Muscle of leg (tissue), 11 donors: ENCODE data around the gene SPAG4. TPM values are rescaled to one million over a fixed set of nuclear protein-coding genes. Genes with fewer than 3 reads are reported as not detected.

ENCODE experiments used
- DNase-seq: peaks from one replicate; pipeline ENCODE4 v3.0.0; 2013
- H3K27ac ChIP-seq: one replicate; pipeline ENCODE4 v1.5.1; 2013; ENCODE audit warnings: mild to moderate bottlenecking, low read length, control low read depth
- H3K27me3 ChIP-seq: one replicate; pipeline ENCODE4 v1.6.1; 2013; ENCODE audit warnings: low read length; ENCODE audit not compliant: control insufficient read depth, insufficient read depth
- H3K36me3 ChIP-seq: one replicate; pipeline ENCODE4 v1.6.1; 2013; ENCODE audit warnings: low read length; ENCODE audit not compliant: control insufficient read depth, insufficient read depth
- H3K4me1 ChIP-seq: one replicate; pipeline ENCODE4 v1.6.1; 2013; ENCODE audit warnings: low read length; ENCODE audit not compliant: control insufficient read depth, insufficient read depth
- H3K4me3 ChIP-seq: one replicate; pipeline ENCODE4 v1.5.1; 2013; ENCODE audit warnings: low read length, control low read depth
- H3K9me3 ChIP-seq: replicated peaks from 2 replicates; pipeline ENCODE4 v1.6.1; 2013; ENCODE audit warnings: low read depth, low read length; ENCODE audit not compliant: control insufficient read depth
- WGBS: methylation state at CpG from one replicate; pipeline ENCODE4 v1.1.5; 2013; ENCODE audit warnings: missing lambda C conversion rate; ENCODE audit not compliant: insufficient coverage; 5-methylcytosine and 5-hydroxymethylcytosine counted together
- polyA plus RNA-seq, 8 donors: library from polyadenylated mRNA; unstranded; fragments of 120-200 nt; gene quantifications; one replicate each; pipeline versions ENCODE4 v1.2.1 to v1.2.3, GENCODE V29; 2013; ENCODE audit warnings: inconsistent platforms in 1 of 8, low replicate concordance in 1 of 8; ENCODE audit not compliant: insufficient read length in 8 of 8, insufficient read depth in 1 of 8
- total RNA-seq: library from RNA; stranded (reverse); fragments of 120-200 nt; gene quantifications from one replicate; pipeline ENCODE4 v1.2.4, GENCODE V29; 2013

SPAG4 gene
- total and polyA plus RNA-seq, 9 donors: 1.2 to 4.1 (median 2.9) TPM

GRCh38 chr20:35621560-35621946, 5.9 kb downstream of the SPAG4 start:
- DNase-seq: no peak
- no peak overlapping the region for H3K27ac ChIP-seq
- H3K27me3 ChIP-seq: peaks cover 33% of the 10 kb centered on the region
- peaks cover 23% of the 10 kb centered on the region for H3K36me3 ChIP-seq
- H3K9me3 ChIP-seq: no peaks in the 10 kb centered on the region
- no peak overlapping the region for H3K4me3 ChIP-seq
- peaks cover 29% of the 10 kb centered on the region for H3K4me1 ChIP-seq
- no CpG with 5 or more reads among the region's 2 CpGs for WGBS

- H3K27ac ChIP-seq: no peak overlapping the region
- no peak overlapping the region for H3K4me3 ChIP-seq
- peaks cover 54% of the 10 kb centered on the region for H3K36me3 ChIP-seq
- H3K4me1 ChIP-seq: no peaks in the 10 kb centered on the region
- WGBS: no CpG with 5 or more reads among the region's 6 CpGs
- H3K27me3 ChIP-seq: no peaks in the 10 kb centered on the region
- DNase-seq: no peak
- H3K9me3 ChIP-seq: no peaks in the 10 kb centered on the region
These were observed 10.2 kb downstream of the SPAG4 start for GRCh38 chr20:35625584-35626385.

GRCh38 chr20:35626386-35627001, 10.9 kb downstream of the SPAG4 start:
- no peaks in the 10 kb centered on the region for H3K9me3 ChIP-seq
- peaks cover 55% of the 10 kb centered on the region for H3K36me3 ChIP-seq
- no peak overlapping the region for H3K27ac ChIP-seq
- H3K27me3 ChIP-seq: no peaks in the 10 kb centered on the region
- no peak overlapping the region for H3K4me3 ChIP-seq
- whole genome bisulfite sequencing: 91% methylated on average over 10 of the region's 13 CpGs
- H3K4me1 ChIP-seq: no peaks in the 10 kb centered on the region
- DNase-seq: no peak

- Histone ChIP-seq H3K4me3 (no peak overlapping the region), H3K27ac (no peak overlapping the region), H3K36me3 (peaks cover 60% of the 10 kb centered on the region), H3K4me1 (no peaks in the 10 kb centered on the region), H3K27me3 (no peaks in the 10 kb centered on the region), H3K9me3 (no peaks in the 10 kb centered on the region)
- 100% methylated on average over 1 of the region's 8 CpGs for WGBS
- no peak for DNase-seq
These were observed 11.5 kb downstream of the SPAG4 start for GRCh38 chr20:35627121-35627520.

GRCh38 chr20:35629427-35630145, 14.0 kb downstream of the SPAG4 start:
- no peak overlapping the region for H3K4me3 ChIP-seq
- no peak for DNase-seq
- no peaks in the 10 kb centered on the region for H3K27me3 ChIP-seq
- no peak overlapping the region for H3K27ac ChIP-seq
- no peaks in the 10 kb centered on the region for H3K4me1 ChIP-seq
- WGBS: 91% methylated on average over 8 of the region's 12 CpGs
- no peaks in the 10 kb centered on the region for H3K9me3 ChIP-seq
- H3K36me3 ChIP-seq: peaks cover 65% of the 10 kb centered on the region

GRCh38 chr20:35630636-35631035, 15.0 kb downstream of the SPAG4 start:
- Histone ChIP-seq H3K4me3 (no peak overlapping the region), H3K27ac (no peak overlapping the region), H3K27me3 (no peaks in the 10 kb centered on the region), H3K9me3 (no peaks in the 10 kb centered on the region), H3K36me3 (peaks cover 59% of the 10 kb centered on the region), H3K4me1 (no peaks in the 10 kb centered on the region)
- 100% methylated on average over 1 of the region's 4 CpGs for WGBS
- DNase-seq: no peak

GRCh38 chr20:35632539-35633115, 17.0 kb downstream of the SPAG4 start:
- WGBS: 97% methylated on average over 7 of the region's 13 CpGs
- H3K4me3 ChIP-seq: no peak overlapping the region
- peaks cover 2% of the 10 kb centered on the region for H3K4me1 ChIP-seq
- H3K27me3 ChIP-seq: no peaks in the 10 kb centered on the region
- H3K9me3 ChIP-seq: no peaks in the 10 kb centered on the region
- DNase-seq: no peak
- no peak overlapping the region for H3K27ac ChIP-seq
- H3K36me3 ChIP-seq: peaks cover 41% of the 10 kb centered on the region

GRCh38 chr20:35635652-35636051, 20.0 kb downstream of the SPAG4 start:
- Histone ChIP-seq H3K4me1 (peaks cover 2% of the 10 kb centered on the region), H3K27ac (no peak overlapping the region), H3K9me3 (no peaks in the 10 kb centered on the region), H3K36me3 (peaks cover 21% of the 10 kb centered on the region), H3K4me3 (no peak overlapping the region), H3K27me3 (no peaks in the 10 kb centered on the region)
- 83% methylated on average over 1 of the region's 4 CpGs for WGBS
- DNase-seq: no peak

GRCh38 chr20:35636095-35636494, 20.5 kb downstream of the SPAG4 start:
- Histone ChIP-seq H3K9me3 (no peaks in the 10 kb centered on the region), H3K36me3 (peaks cover 17% of the 10 kb centered on the region), H3K27me3 (no peaks in the 10 kb centered on the region), H3K4me3 (no peak overlapping the region), H3K4me1 (peaks cover 4% of the 10 kb centered on the region), H3K27ac (no peak overlapping the region)
- 73% methylated on average over 1 of the region's 2 CpGs for WGBS
- no peak for DNase-seq

GRCh38 chr20:35637276-35637675, 21.6 kb downstream of the SPAG4 start:
- Histone ChIP-seq H3K4me3 (no peak overlapping the region), H3K4me1 (peaks cover 4% of the 10 kb centered on the region), H3K27ac (no peak overlapping the region), H3K36me3 (peaks cover 5% of the 10 kb centered on the region), H3K9me3 (no peaks in the 10 kb centered on the region), H3K27me3 (no peaks in the 10 kb centered on the region)
- WGBS: 85% methylated on average over 6 of the region's 6 CpGs
- no peak for DNase-seq
